A549 (cell line): ENCODE measurements around the gene KLHDC8A. TPM values are rescaled to one million over a fixed set of nuclear protein-coding genes. Genes with fewer than 3 reads are reported as not detected.

ENCODE experiments used
- ATAC-seq, 2 experiments: fragments of 200-7000 bp in 1 of 2; fragments of >200 bp in 1 of 2; cut with Nextera tagmentation in 1 of 2; cut with Tn5 transposase in 1 of 2; 3 replicates each; pipeline versions ENCODE4 v1.8.0 to v1.9.1; 2018 to 2020; ENCODE audit warnings: mild to moderate bottlenecking in 1 of 2, moderate library complexity in 1 of 2
- CTCF ChIA-PET: fragments of 300-600 bp; sonication (Branson Sonifier 250); formaldehyde crosslinking; extraction: SDS; loops from one replicate; lab custom pipeline; 2021; ENCODE audit warnings: antibody characterized with exemption, inconsistent platforms; lab: Yijun Ruan, JAX
- POLR2A ChIA-PET: fragments of 350-600 bp; formaldehyde crosslinking; extraction: SDS; loops from one replicate; lab custom pipeline; 2021; ENCODE audit warnings: antibody characterized with exemption, inconsistent platforms; lab: Yijun Ruan, JAX
- DNase-seq, 2 experiments: peaks; one replicate each; pipeline versions ENCODE4 v3.0.0 to v3.0.0-alpha.2; 2011 to 2016; ENCODE audit warnings: low read depth in 1 of 2, low spot score in 1 of 2
- FAIRE-seq: peaks from 2 replicates; lab custom pipeline; 2011; peaks lifted over from hg19 to GRCh38; lab: Jason Lieb, UNC
- H3K27ac ChIP-seq, 2 experiments: fragments of >200 bp; sonication (Bioruptor Twin); formaldehyde crosslinking; 3 replicates each; pipeline ENCODE4 v1.5.1; 2016 to 2017
- H3K4me1 ChIP-seq: fragments of >200 bp; sonication (Bioruptor Twin); formaldehyde crosslinking; 3 replicates; pipeline ENCODE4 v1.6.1; 2016
- H3K4me2 ChIP-seq: fragments of >200 bp; sonication (Bioruptor Twin); formaldehyde crosslinking; 3 replicates; pipeline ENCODE4 v1.6.1; 2016
- H3K4me3 ChIP-seq: fragments of >200 bp; sonication (Bioruptor Twin); formaldehyde crosslinking; 3 replicates; pipeline ENCODE4 v1.5.1; 2016
- H3K9me3 ChIP-seq: fragments of >200 bp; sonication (Bioruptor Twin); formaldehyde crosslinking; 3 replicates; pipeline ENCODE4 v1.6.1; 2016
- BHLHE40 ChIP-seq: IDR thresholded peaks from 2 replicates; pipeline ENCODE4 v1.6.1; 2012; ENCODE audit warnings: low read depth, low read length, inconsistent platforms
- CHD4 ChIP-seq: fragments of 200-600 bp; sonication (generic); IDR thresholded peaks from 2 replicates; pipeline ENCODE4 v1.6.1; 2016; ENCODE audit warnings: antibody characterized with exemption, mild to moderate bottlenecking, borderline replicate concordance
- FOSL2 ChIP-seq, 2 experiments: fragments of 450-650 bp in 1 of 2; fragments of >200 bp in 1 of 2; sonication (Bioruptor Twin) in 1 of 2; formaldehyde crosslinking; IDR thresholded peaks; 2 replicates each; pipeline versions ENCODE4 v1.5.0 to v1.6.1; 2016 to 2020; ENCODE audit warnings: mild to moderate bottlenecking in 1 of 2, moderate library complexity in 1 of 2
- HOXA7 ChIP-seq: fragments of 250-450 bp; sonication (Bioruptor Pico); IDR thresholded peaks from 2 replicates; pipeline ENCODE4 v1.5.0; 2020; ENCODE audit warnings: mild to moderate bottlenecking, moderate library complexity
- MAFK ChIP-seq: fragments of 450-650 bp; IDR thresholded peaks from 2 replicates; pipeline ENCODE4 v1.6.1; 2014; ENCODE audit not compliant: partially characterized antibody
- NFE2L2 ChIP-seq: fragments of 150-350 bp; conservative IDR thresholded peaks from 2 replicates; pipeline ENCODE4 v1.6.1; 2014; ENCODE audit warnings: low read length
- NPAS2 ChIP-seq: fragments of 250-450 bp; sonication (Bioruptor Pico); IDR thresholded peaks from 2 replicates; pipeline ENCODE4 v1.8.0; 2022; ENCODE audit warnings: mild to moderate bottlenecking, moderate library complexity, borderline replicate concordance
- PBX3 ChIP-seq: IDR thresholded peaks from 2 replicates; pipeline ENCODE4 v1.6.1; 2012
- RAD21 ChIP-seq, 2 experiments: fragments of >200 bp in 1 of 2; sonication (Bioruptor Twin) in 1 of 2; formaldehyde crosslinking in 1 of 2; IDR thresholded peaks in 1 of 2; conservative IDR thresholded peaks in 1 of 2; 2 replicates in 1 of 2; 3 replicates in 1 of 2; pipeline ENCODE4 v1.6.1; 2012 to 2018; ENCODE audit warnings: inconsistent platforms in 1 of 2
- RCOR1 ChIP-seq: fragments of 150-350 bp; IDR thresholded peaks from 2 replicates; pipeline ENCODE4 v1.6.1; 2014; ENCODE audit warnings: antibody characterized with exemption, low read length, low read depth
- REST ChIP-seq: fragments of 200-600 bp; sonication (generic); IDR thresholded peaks from 2 replicates; pipeline ENCODE4 v1.6.1; 2016; ENCODE audit warnings: antibody characterized with exemption, mild to moderate bottlenecking, moderate library complexity
- WGBS: methylation state at CpG from one replicate; pipeline ENCODE4 v1.1.6; 2017; ENCODE audit errors: missing lambda C conversion rate; 5-methylcytosine and 5-hydroxymethylcytosine counted together
- polyA plus RNA-seq, 4 experiments: library from polyadenylated mRNA; depleted of rRNA in 3 of 4; stranded (reverse); fragments of >200 nt; fragmentation: RNase III in 1 of 4; extraction: RNeasy Plus Mini Kit Qiagen cat#74134 plus additional on column Dnase treatment in 1 of 4; gene quantifications; 2 replicates in 3 of 4; 3 replicates in 1 of 4; pipeline ENCODE4 v1.2.3, GENCODE V29; 2011 to 2017
- TF ChIP-seq, protein P1 (sequence below): fragments of 250-450 bp; sonication (Bioruptor Pico); IDR thresholded peaks from 2 replicates; pipeline ENCODE4 v1.5.0; 2020; ENCODE audit warnings: low read depth, mild to moderate bottlenecking, moderate library complexity

KLHDC8A gene
- polyA plus RNA-seq, 2 of the 4 experiments (the other 2 are of a cell fraction), result 0.34 to 0.40 TPM

DNA sequence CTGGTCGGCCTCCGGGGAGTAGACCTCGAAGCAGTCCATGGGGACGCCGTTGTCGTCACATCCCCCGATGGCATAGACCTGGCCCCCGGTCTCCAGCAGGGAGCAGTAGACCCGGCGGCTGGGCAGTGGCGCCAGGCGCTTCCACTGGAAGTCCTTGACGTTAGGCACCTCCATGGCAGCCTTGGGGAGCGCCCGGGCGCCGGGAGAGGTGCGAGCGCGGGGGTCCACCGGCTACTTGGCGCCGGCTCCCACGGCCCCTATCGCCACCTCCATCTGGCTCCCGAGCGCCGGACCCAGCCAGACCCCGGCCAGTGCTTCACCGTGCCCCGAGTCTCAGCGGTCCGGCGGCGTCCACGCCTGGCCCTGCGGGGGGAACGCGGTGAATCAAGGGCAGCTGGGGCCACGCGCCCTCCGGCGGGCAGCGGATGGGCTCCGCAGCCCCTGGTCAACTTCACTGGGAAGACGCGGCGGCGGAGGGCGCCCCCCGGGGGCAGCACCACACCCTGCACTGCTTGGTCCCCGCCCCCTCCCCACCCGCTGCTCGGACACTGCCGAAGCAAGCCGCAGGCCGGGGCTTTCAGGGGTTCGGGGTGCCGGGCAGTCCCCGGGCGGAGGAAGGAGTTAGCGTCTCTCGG lies 13.2 kb downstream of the KLHDC8A start (continued):
- peak; percentile 9 to 13; a peak in 1 of 5 replicates for TF ChIP-seq RAD21 (conservative IDR thresholded peaks at IDR 0.05 in 1 of 2, IDR thresholded peaks at IDR 0.05 in 1 of 2)

DNA sequence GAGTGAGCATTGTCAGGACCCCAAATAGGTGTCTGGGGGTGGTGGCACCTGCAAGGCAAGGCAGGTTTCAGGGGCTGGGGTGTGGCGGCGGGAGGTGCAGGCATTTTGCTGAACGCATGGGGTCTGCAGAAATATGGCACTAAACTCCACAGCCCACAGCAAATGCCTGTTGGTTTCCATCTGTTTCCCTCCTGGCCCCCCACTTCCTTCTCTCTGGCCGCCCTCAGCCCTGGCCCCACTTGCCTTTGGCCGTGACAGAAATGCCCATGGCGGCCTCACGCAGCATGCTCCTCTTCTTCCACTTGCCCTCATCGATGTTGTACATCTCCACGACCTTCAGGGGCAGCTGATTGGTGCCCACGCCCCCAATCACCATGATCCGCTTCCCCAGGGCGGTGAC lies 13.7 kb downstream of the KLHDC8A start:
- ChIA-PET CTCF (interaction anchor here (1.1 to 67.1 kb wide), 6 partner anchors 11 to 182 kb away, joined by 3 to 3627 read pairs (median 11); partner anchors contain the start of gene NUAK2), POLR2A (no interaction called here)
- H3K4me2 ChIP-seq, result peak overlapping the region; percentile 100
- H3K9me3 ChIP-seq, result no peaks in the 10 kb centered on the region
- DNase-seq, result no peak
- peaks cover 14% of the 10 kb centered on the region; the same call in 2 of the 3 replicates for H3K4me1 ChIP-seq
- WGBS, result 91% methylated on average over 12 of the region's 12 CpGs
- H3K27ac ChIP-seq, result peak overlapping the region in 1 of 2 experiments; percentile 86; a peak in 1 of 6 replicates
- H3K4me3 ChIP-seq, result peak overlapping the region; percentile 66; the same call in 2 of the 3 replicates
- TF ChIP-seq, protein P1, sequence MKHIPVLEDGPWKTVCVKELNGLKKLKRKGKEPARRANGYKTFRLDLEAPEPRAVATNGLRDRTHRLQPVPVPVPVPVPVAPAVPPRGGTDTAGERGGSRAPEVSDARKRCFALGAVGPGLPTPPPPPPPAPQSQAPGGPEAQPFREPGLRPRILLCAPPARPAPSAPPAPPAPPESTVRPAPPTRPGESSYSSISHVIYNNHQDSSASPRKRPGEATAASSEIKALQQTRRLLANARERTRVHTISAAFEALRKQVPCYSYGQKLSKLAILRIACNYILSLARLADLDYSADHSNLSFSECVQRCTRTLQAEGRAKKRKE, result no peak
- TF ChIP-seq NPAS2 (CRISPR knock-in tag) (no peak), REST (no peak), HOXA7 (CRISPR knock-in tag) (no peak), NFE2L2 (no peak), CHD4 (no peak), BHLHE40 (no peak), RCOR1 (no peak)
- no peak for FAIRE-seq
- no peak for ATAC-seq

DNA sequence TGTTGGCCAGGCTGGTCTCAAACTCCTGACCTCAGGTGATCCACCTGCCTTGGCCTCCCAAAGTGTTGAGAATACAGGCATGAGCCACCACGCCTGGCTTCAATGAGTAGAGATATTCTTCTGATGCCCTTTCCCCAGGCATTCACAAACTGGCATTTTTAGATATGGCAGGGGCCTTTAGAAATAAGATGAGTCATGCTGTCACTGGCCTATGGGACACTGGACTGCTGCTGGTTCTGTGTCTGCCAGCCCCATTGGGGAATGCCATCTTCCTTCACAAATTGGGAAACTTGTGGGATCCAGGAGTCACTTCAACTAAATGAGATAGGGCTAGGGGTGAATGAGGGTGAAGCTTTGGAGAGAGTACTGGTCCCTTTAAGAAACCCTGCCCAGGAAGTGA lies 16.0 kb downstream of the KLHDC8A start:
- Histone ChIP-seq H3K27ac (peak overlapping the region in 1 of 2 experiments; percentile 58; a peak in 3 of 6 replicates), H3K4me2 (no peak overlapping the region), H3K4me3 (no peak overlapping the region), H3K9me3 (no peaks in the 10 kb centered on the region), H3K4me1 (peaks cover 14% of the 10 kb centered on the region; the same call in 2 of the 3 replicates)
- CTCF ChIA-PET, result interaction anchor here (0.7 to 67.1 kb wide), 6 partner anchors 9 to 185 kb away, joined by 3 to 3627 read pairs (median 115); partner anchors contain the start of genes KLHDC8A and NUAK2
- POLR2A ChIA-PET, result no interaction called here
- 89% methylated on average over 1 of the region's 1 CpG for WGBS
- TF ChIP-seq PBX3 (no peak), FOSL2 (IDR thresholded peaks at IDR 0.05) (no peak), FOSL2 (CRISPR knock-in tag; IDR thresholded peaks at IDR 0.05) (peak; percentile 52; the same call in 1 of the 2 replicates), MAFK (peak; percentile 13)
- ATAC-seq, result no peak
- FAIRE-seq, result no peak
- no peak for DNase-seq

DNA sequence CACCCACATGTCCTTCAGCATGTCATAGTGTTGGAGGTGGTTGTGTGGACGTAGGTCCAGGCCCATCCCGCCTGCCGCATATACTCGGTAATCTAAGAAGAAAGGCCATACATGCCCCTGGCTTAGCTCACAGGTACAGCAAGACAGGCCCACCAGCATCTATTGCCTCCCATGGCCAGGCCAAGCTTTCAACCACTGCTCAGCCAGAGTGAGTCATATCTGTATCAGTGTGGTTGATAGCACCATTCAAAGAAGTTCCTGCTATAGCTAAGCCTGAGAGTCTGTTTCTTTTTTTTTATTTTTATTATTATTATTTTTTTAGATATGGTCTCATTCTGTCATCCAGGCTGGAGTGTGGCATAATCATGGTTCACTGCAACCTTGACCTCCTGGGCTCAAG lies 17.0 kb downstream of the KLHDC8A start:
- CTCF ChIA-PET, result interaction anchor here (1.4 to 67.1 kb wide), 7 partner anchors 9 to 186 kb away, joined by 4 to 3627 read pairs (median 75); partner anchors contain the start of genes KLHDC8A and NUAK2

More for the DNA sequence above, 17.0 kb downstream of the KLHDC8A start:
- DNase-seq (no peak), FAIRE-seq (no peak), ATAC-seq (no peak)
- POLR2A ChIA-PET, result no interaction called here
- TF ChIP-seq FOSL2 (IDR thresholded peaks at IDR 0.05), result no peak
- no peak for TF ChIP-seq FOSL2 (CRISPR knock-in tag; IDR thresholded peaks at IDR 0.05)
- no peaks in the 10 kb centered on the region for H3K9me3 ChIP-seq
- no peak overlapping the region for H3K27ac ChIP-seq
- 89% methylated on average over 4 of the region's 4 CpGs for WGBS
- peaks cover 14% of the 10 kb centered on the region; the same call in 2 of the 3 replicates for H3K4me1 ChIP-seq
- no peak overlapping the region for H3K4me2 ChIP-seq
- no peak overlapping the region for H3K4me3 ChIP-seq
